ENCODE results near the gene TBCEL. TPM values are rescaled to one million over a fixed set of nuclear protein-coding genes. Genes with fewer than 3 reads are reported as not detected.
A peak's percentile ranks its signal among the peaks of the same experiment; 100 is the strongest.

The TBCEL gene
- total and polyA plus RNA-seq, 8 donors: 3.3 to 19.4 (median 11.3) TPM

- peaks cover 4 to 20% (median 13%) of the 10 kb centered on the region in 3 donors for H3K4me1 ChIP-seq
- intact Hi-C loops (cut with DNase I): no loop called here
- H3K4me3 ChIP-seq: no peak overlapping the region
- no peak for ATAC-seq
- no peaks in the 10 kb centered on the region for H3K36me3 ChIP-seq
- no peak for DNase-seq
- H3K27me3 ChIP-seq: no peaks in the 10 kb centered on the region
- FAIRE-seq: no peak
- WGBS, 2 donors: 85 to 86% methylated on average over 3 of the region's 3 CpGs
- H3K9me3 ChIP-seq: no peaks in the 10 kb centered on the region
- H3K27ac ChIP-seq: no peak overlapping the region
- TF ChIP-seq CTCF (IDR thresholded peaks at IDR 0.05): no peak
Measured at GRCh38 chr11:121067026-121067425, 43.1 kb downstream of the TBCEL start.

GRCh38 chr11:121067453-121067852 lies 43.6 kb downstream of the TBCEL start:
- Histone ChIP-seq H3K4me1 (peaks cover 4 to 24% (median 13%) of the 10 kb centered on the region in 3 donors), H3K27me3 (no peaks in the 10 kb centered on the region), H3K27ac (peak overlapping the region in 1 of 4 donors; percentile 14), H3K36me3 (no peaks in the 10 kb centered on the region), H3K4me3 (no peak overlapping the region), H3K9me3 (no peaks in the 10 kb centered on the region)
- DNase-seq: no peak
- 7 to 8% methylated on average over 2 of the region's 2 CpGs for WGBS, 2 donors
- ATAC-seq: peak; percentile 81 to 93 (median 90)
- peak; percentile 9 for FAIRE-seq
- intact Hi-C loops (cut with DNase I): no loop called here
- TF ChIP-seq CTCF (IDR thresholded peaks at IDR 0.05): no peak

GRCh38 chr11:121067962-121068647 lies 44.2 kb downstream of the TBCEL start:
- no peaks in the 10 kb centered on the region for H3K9me3 ChIP-seq
- ATAC-seq: no peak
- intact Hi-C loops (cut with DNase I): no loop called here
- 87 to 91% methylated on average over 6 of the region's 6 CpGs for WGBS, 2 donors
- no peak for TF ChIP-seq CTCF (IDR thresholded peaks at IDR 0.05)
- no peak for DNase-seq
- H3K4me3 ChIP-seq: no peak overlapping the region
- H3K4me1 ChIP-seq: peaks cover 4 to 26% (median 13%) of the 10 kb centered on the region in 3 donors
- peak overlapping the region in 1 of 4 donors; percentile 14 for H3K27ac ChIP-seq
- no peaks in the 10 kb centered on the region for H3K27me3 ChIP-seq
- no peaks in the 10 kb centered on the region for H3K36me3 ChIP-seq
- no peak for FAIRE-seq

GRCh38 chr11:121068787-121069186 lies 44.9 kb downstream of the TBCEL start:
- no peak overlapping the region for H3K27ac ChIP-seq
- H3K4me3 ChIP-seq: no peak overlapping the region
- H3K36me3 ChIP-seq: no peaks in the 10 kb centered on the region
- peaks cover 4 to 26% (median 13%) of the 10 kb centered on the region in 3 donors for H3K4me1 ChIP-seq
- no peak for TF ChIP-seq CTCF (IDR thresholded peaks at IDR 0.05)
- FAIRE-seq (no peak), ATAC-seq (no peak), DNase-seq (no peak)
- 89 to 97% methylated on average over 6 of the region's 6 CpGs for WGBS, 2 donors
- H3K27me3 ChIP-seq: no peaks in the 10 kb centered on the region
- intact Hi-C loops (cut with DNase I): no loop called here
- H3K9me3 ChIP-seq: no peaks in the 10 kb centered on the region

Measured in pancreas (tissue), 10 donors.